Sigmoid colon (tissue), 7 donors: ENCODE measurements around the gene WT1. TPM values are rescaled to one million over a fixed set of nuclear protein-coding genes. Genes with fewer than 3 reads are reported as not detected.

ENCODE experiments used
- DNase-seq: peaks from one replicate; pipeline ENCODE4 v3.0.0-alpha.2; 2019
- H3K27ac ChIP-seq, 4 donors: fragments of 200-600 bp; sonication (generic); one replicate each; pipeline ENCODE4 v1.5.1; 2016 to 2019; ENCODE audit warnings: mild to moderate bottlenecking in 1 of 4
- H3K27me3 ChIP-seq, 3 donors: fragments of 200-600 bp; sonication (generic); one replicate each; pipeline ENCODE4 v1.5.1; 2019; ENCODE audit warnings: mild to moderate bottlenecking in 1 of 3
- H3K36me3 ChIP-seq, 4 donors: fragments of 200-600 bp; sonication (generic); one replicate each; pipeline ENCODE4 v1.5.1; 2016 to 2019
- H3K4me1 ChIP-seq, 4 donors: fragments of 200-600 bp; sonication (generic); one replicate each; pipeline ENCODE4 v1.5.1; 2017 to 2019
- H3K4me3 ChIP-seq, 4 donors: fragments of 200-600 bp; sonication (generic); one replicate each; pipeline ENCODE4 v1.5.1; 2017 to 2019; ENCODE audit warnings: mild to moderate bottlenecking in 2 of 4, moderate library complexity in 1 of 4
- H3K9me3 ChIP-seq, 4 donors: fragments of 200-600 bp in 3 of 4; sonication (generic) in 3 of 4; one replicate each; pipeline versions ENCODE4 v1.5.1 to v1.6.1; 2013 to 2019
- CTCF ChIP-seq, 4 experiments: fragments of 450-650 bp in 3 of 4; fragments of 200-600 bp in 1 of 4; IDR thresholded peaks; one replicate each; pipeline ENCODE4 v1.5.1; 2016 to 2019; ENCODE audit warnings: antibody characterized with exemption in 4 of 4, mild to moderate bottlenecking in 3 of 4, moderate library complexity in 2 of 4
- EP300 ChIP-seq, 4 donors: sonication (generic); formaldehyde crosslinking; IDR thresholded peaks; one replicate each; pipeline ENCODE4 v1.6.1; 2017; ENCODE audit warnings: antibody characterized with exemption in 4 of 4
- POLR2A ChIP-seq, 2 donors: fragments of 450-650 bp; IDR thresholded peaks; one replicate each; pipeline ENCODE4 v1.6.1; 2016; ENCODE audit warnings: antibody characterized with exemption in 2 of 2, mild to moderate bottlenecking in 2 of 2, moderate library complexity in 2 of 2
- POLR2AphosphoS5 ChIP-seq, 4 donors: sonication (generic); formaldehyde crosslinking; IDR thresholded peaks; one replicate each; pipeline ENCODE4 v1.6.1; 2017; ENCODE audit warnings: antibody characterized with exemption in 4 of 4
- WGBS, 2 donors: extraction: QIAGEN DNeasy Blood & Tissue Kit; methylation state at CpG; one replicate each; pipeline ENCODE4 v1.1.7; 2013; 5-methylcytosine and 5-hydroxymethylcytosine counted together
- intact Hi-C: fragments of 100-400 bp; cut with DNase I; formaldehyde crosslinking; loops from one replicate; pipeline ENCODE4 v1.15.1; 2023
- polyA plus RNA-seq, 3 donors: library from polyadenylated mRNA; stranded (reverse); fragments of 200-250 nt; gene quantifications; one replicate each; pipeline ENCODE4 v1.2.3, GENCODE V29; 2013
- total RNA-seq, 4 donors: library from RNA; depleted of rRNA; stranded (reverse); fragments of >200 nt; gene quantifications; one replicate each; pipeline ENCODE4 v1.1.0, GENCODE V29; 2016
- donor health status: healthy with polysubstance abuse.
- donor health status: Bipolar disorder and iron deficiency.
- donor health status: healthy.

Gene WT1
- total and polyA plus RNA-seq, 7 donors = 0.04 to 1.8 (median 1.3) TPM; not detected in 1

DNA sequence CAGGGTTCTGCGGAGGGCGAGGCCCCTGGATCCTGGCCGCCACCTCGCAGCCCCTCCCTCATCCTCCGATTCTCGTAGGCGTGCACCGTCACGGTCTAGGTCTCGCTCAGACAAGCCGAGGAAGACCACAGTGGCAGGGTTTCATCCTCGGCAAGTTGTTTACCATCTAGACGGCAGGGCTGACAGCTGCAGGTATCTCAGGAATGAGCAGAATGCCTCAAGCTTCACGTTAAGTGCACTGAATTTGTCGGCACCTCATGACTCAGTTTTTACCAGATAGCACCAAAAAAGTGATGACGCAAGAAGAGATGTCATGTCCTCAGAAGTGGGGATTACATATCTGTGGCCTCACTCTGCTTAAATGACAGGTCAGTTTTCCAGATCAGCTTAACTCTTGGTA, 35.1 kb downstream of the WT1 start:
- no peak for TF ChIP-seq POLR2AphosphoS5 (IDR thresholded peaks at IDR 0.05)
- TF ChIP-seq CTCF (IDR thresholded peaks at IDR 0.05) = no peak
- no peak for TF ChIP-seq POLR2A (IDR thresholded peaks at IDR 0.05)
- TF ChIP-seq EP300 (IDR thresholded peaks at IDR 0.05) = no peak
- WGBS, 2 donors = 33 to 58% methylated on average over 16 of the region's 16 CpGs
- Histone ChIP-seq H3K4me1 (peaks cover 0 to 6% (median 0%) of the 10 kb centered on the region in 4 donors), H3K9me3 (no peaks in the 10 kb centered on the region), H3K4me3 (no peak overlapping the region), H3K36me3 (no peaks in the 10 kb centered on the region), H3K27me3 (no peaks in the 10 kb centered on the region), H3K27ac (no peak overlapping the region)
- intact Hi-C loops = no loop called here
- no peak for DNase-seq

GRCh38 chr11:32396991-32397390, 38.3 kb downstream of the WT1 start:
- Histone ChIP-seq H3K36me3 (no peaks in the 10 kb centered on the region), H3K4me3 (no peak overlapping the region), H3K4me1 (peaks cover 0 to 6% (median 0%) of the 10 kb centered on the region in 4 donors), H3K27me3 (no peaks in the 10 kb centered on the region), H3K9me3 (no peaks in the 10 kb centered on the region), H3K27ac (no peak overlapping the region)
- 83% methylated on average over 4 of the region's 4 CpGs for WGBS, 2 donors
- DNase-seq = no peak
- TF ChIP-seq EP300 (IDR thresholded peaks at IDR 0.05) (no peak), CTCF (IDR thresholded peaks at IDR 0.05) (no peak), POLR2A (IDR thresholded peaks at IDR 0.05) (no peak), POLR2AphosphoS5 (IDR thresholded peaks at IDR 0.05) (no peak)
- intact Hi-C loops = no loop called here

- DNase-seq = no peak
- H3K36me3 ChIP-seq = no peaks in the 10 kb centered on the region
- no peak overlapping the region for H3K27ac ChIP-seq
- 66 to 77% methylated on average over 7 of the region's 7 CpGs for WGBS, 2 donors
- H3K27me3 ChIP-seq = no peaks in the 10 kb centered on the region
- no peaks in the 10 kb centered on the region for H3K9me3 ChIP-seq
- H3K4me3 ChIP-seq = no peak overlapping the region
- intact Hi-C loops = no loop called here
- TF ChIP-seq POLR2AphosphoS5 (IDR thresholded peaks at IDR 0.05) = no peak
- no peak for TF ChIP-seq CTCF (IDR thresholded peaks at IDR 0.05)
- TF ChIP-seq POLR2A (IDR thresholded peaks at IDR 0.05) = no peak
- no peak for TF ChIP-seq EP300 (IDR thresholded peaks at IDR 0.05)
- H3K4me1 ChIP-seq = peaks cover 0 to 6% (median 0%) of the 10 kb centered on the region in 4 donors
These were observed 39.0 kb downstream of the WT1 start for GRCh38 chr11:32396331-32396730.

- Histone ChIP-seq H3K27me3 (no peaks in the 10 kb centered on the region), H3K27ac (no peak overlapping the region), H3K4me1 (peaks cover 0 to 5% (median 0%) of the 10 kb centered on the region in 4 donors), H3K36me3 (no peaks in the 10 kb centered on the region), H3K4me3 (no peak overlapping the region), H3K9me3 (no peaks in the 10 kb centered on the region)
- 71 to 75% methylated on average over 4 of the region's 4 CpGs for WGBS, 2 donors
- intact Hi-C loops = no loop called here
- TF ChIP-seq CTCF (IDR thresholded peaks at IDR 0.05) = peak in 1 of 4 experiments; percentile 11
- no peak for TF ChIP-seq EP300 (IDR thresholded peaks at IDR 0.05)
- DNase-seq = no peak
These were observed 40.2 kb downstream of the WT1 start for GRCh38 chr11:32395127-32395526.

GRCh38 chr11:32392840-32393239, 42.5 kb downstream of the WT1 start:
- TF ChIP-seq EP300 (IDR thresholded peaks at IDR 0.05) (no peak), POLR2AphosphoS5 (IDR thresholded peaks at IDR 0.05) (no peak)
- Histone ChIP-seq H3K27me3 (no peaks in the 10 kb centered on the region), H3K4me1 (peaks cover 0 to 8% (median 2%) of the 10 kb centered on the region in 4 donors), H3K27ac (no peak overlapping the region), H3K9me3 (no peaks in the 10 kb centered on the region), H3K4me3 (no peak overlapping the region), H3K36me3 (no peaks in the 10 kb centered on the region)
- intact Hi-C loops = no loop called here
- DNase-seq = no peak
- WGBS, 2 donors = 51 to 63% methylated on average over 2 of the region's 2 CpGs
